GM13976 (cell line): Measurements from ENCODE around the gene GPC6.
"Not testable (repeated sequence)": the region's sequence is repeated elsewhere in the genome, so short reads cannot be mapped to it uniquely, and the experiment has no call there.

Source experiments
- DNase-seq: peaks from one replicate; pipeline ENCODE4 v3.0.0; 2012; ENCODE audit warnings: low spot score
- CTCF ChIP-seq: IDR thresholded peaks from 2 replicates; pipeline ENCODE4 v1.5.1; 2012; ENCODE audit warnings: borderline replicate concordance, mild to moderate bottlenecking; ENCODE audit not compliant: insufficient read depth; ENCODE audit errors: extremely low read depth, missing control alignments, control extremely low read depth
- in situ Hi-C: fragments of 300-500 bp; cut with MboI; formaldehyde crosslinking; loops from one replicate; pipeline ENCODE4 v1.12.0; 2022; ENCODE audit warnings: low sequenced_read_pairs, mixed read lengths, inconsistent platforms; ENCODE audit not compliant: unreplicated experiment

The GPC6 gene

GRCh38 chr13:94339116-94339687 is 1112.6 kb downstream of the GPC6 start:
- no peak for TF ChIP-seq CTCF
- no peak for DNase-seq
- in situ Hi-C loops: no loop called here

GRCh38 chr13:94342436-94343242 is 1116.0 kb downstream of the GPC6 start:
- TF ChIP-seq CTCF: no peak
- in situ Hi-C loops: no loop called here
- no peak for DNase-seq

- in situ Hi-C loops: no loop called here
- no peak for TF ChIP-seq CTCF
- DNase-seq: no peak
Measured at GRCh38 chr13:94343243-94343585, 1116.6 kb downstream of the GPC6 start.

GRCh38 chr13:94343687-94344086 is 1117.1 kb downstream of the GPC6 start:
- in situ Hi-C loops, DNase-seq: not testable (repeated sequence)

- no peak for TF ChIP-seq CTCF
- in situ Hi-C loops: no loop called here
- DNase-seq: no peak
Measured at GRCh38 chr13:94344126-94344818, 1117.7 kb downstream of the GPC6 start.

GRCh38 chr13:94345374-94346195 is 1119.0 kb downstream of the GPC6 start:
- TF ChIP-seq CTCF: no peak
- in situ Hi-C loops: no loop called here
- DNase-seq: no peak
